Non-pigmented ciliary epithelial cell (primary cell): ENCODE measurements around the gene SLC44A3.
A peak's percentile ranks its signal among the peaks of the same experiment; 100 is the strongest.

Experiments
- DNase-seq: peaks from one replicate; pipeline ENCODE4 v3.0.0-alpha.2; 2010; ENCODE audit warnings: low read depth

Gene SLC44A3

DNA sequence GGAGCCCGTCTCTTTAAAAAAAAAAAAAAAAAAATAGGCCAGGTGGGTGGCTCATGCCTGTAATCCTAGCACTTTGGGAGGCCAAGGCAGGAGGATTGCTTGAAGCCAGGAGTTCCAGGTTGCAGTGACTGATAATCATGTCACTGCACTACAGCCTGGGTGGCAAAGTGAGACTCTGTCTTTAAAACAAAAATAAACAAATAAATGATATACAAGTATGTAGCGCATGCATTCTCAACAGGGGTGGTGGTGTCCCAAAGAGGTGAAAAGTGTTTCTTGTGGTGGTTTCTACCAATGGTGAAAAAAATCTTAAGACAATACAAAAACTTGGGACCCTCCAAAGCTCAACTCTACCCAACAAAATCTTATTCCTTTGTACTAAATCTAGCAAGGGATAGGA is 88.8 kb downstream of the SLC44A3 start:
- no peak for DNase-seq

- no peak for DNase-seq
Observed at GRCh38 chr1:94909486-94909885, 89.3 kb downstream of the SLC44A3 start.

- no peak for DNase-seq
Observed at GRCh38 chr1:94912263-94913184, 92.4 kb downstream of the SLC44A3 start.

DNA sequence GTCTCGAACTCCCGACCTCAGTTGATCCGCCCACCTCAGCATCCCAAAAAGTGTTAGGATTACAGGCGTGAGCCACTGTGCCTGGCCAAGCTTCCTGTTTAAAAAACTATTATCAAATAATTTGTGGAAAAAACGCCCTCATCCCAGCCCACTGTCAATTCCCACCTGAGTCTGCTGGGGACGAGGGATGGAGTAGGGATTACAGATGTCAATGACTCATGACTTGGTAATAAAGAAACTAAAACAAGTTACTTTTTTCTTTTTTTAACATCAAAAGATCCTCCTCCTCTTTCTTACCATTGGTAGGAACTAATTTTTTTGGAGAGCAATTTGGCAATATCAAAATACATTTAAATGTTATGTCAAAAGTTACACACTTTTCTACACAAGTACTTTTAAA is 97.1 kb downstream of the SLC44A3 start:
- no peak for DNase-seq

DNA sequence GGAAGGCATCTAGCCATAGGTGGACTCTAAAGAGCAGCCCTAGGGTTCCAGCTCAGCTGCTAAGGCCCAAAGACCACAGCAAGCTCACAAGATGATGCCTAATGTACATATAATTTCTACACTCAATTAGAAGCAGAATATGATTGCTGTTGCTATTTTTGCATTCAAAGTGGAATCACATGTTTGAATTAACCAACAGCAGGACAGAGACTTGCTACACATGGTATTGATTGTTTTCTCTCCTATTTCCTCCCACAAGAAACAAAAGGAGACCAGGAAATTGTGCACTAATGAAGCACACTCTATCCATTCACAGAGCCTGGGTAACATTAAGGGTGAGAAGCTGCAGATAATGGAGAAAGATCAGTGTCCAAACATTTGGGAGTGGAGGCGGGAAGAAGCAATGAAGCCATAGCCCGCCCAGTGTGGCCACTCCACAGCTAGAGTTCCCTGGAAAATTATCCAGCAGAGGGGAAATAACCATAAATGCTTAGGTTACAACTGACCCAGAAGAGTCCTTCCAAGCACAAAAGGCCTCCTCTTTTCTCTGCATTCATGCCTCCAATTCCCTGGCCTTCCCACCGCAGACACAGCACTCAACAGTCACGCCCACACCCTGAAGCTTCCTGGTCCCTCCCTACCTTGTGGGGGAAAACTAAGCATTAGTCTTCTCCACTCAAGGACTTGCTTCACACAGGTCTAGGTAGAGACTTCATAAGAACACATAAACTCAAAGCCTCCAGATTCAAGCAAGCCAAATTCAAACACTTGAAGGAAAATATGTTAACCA is 99.3 kb downstream of the SLC44A3 start:
- no peak for DNase-seq

- no peak for DNase-seq
Observed at GRCh38 chr1:94920061-94920460, 99.9 kb downstream of the SLC44A3 start.

GRCh38 chr1:94921977-94922376 is 101.8 kb downstream of the SLC44A3 start:
- DNase-seq: no peak

GRCh38 chr1:94922761-94923331 is 102.7 kb downstream of the SLC44A3 start:
- DNase-seq: no peak

DNA sequence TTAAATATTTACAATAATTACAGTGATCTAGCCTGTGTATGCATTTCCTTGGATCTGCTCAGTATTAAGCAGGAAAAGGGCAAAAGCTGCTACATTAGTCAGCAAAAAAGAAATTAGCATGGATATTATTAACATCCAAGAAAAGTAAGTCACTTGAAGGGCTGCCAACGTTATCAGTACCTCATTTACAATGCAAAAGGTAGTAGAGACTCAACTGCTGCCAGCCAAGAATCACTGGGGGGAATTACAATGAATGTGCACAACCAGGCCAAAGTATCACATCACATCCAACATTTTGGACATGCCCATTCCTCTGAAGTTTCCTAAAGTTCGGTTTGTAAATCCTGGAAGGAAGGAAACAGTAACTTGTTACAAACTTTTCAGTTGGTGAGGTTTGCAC is 104.8 kb downstream of the SLC44A3 start:
- no peak for DNase-seq

- peak; percentile 63 for DNase-seq
Observed at GRCh38 chr1:94925561-94926125, 105.5 kb downstream of the SLC44A3 start.

- DNase-seq: no peak
Observed at GRCh38 chr1:94926126-94926914, 106.2 kb downstream of the SLC44A3 start.

DNA sequence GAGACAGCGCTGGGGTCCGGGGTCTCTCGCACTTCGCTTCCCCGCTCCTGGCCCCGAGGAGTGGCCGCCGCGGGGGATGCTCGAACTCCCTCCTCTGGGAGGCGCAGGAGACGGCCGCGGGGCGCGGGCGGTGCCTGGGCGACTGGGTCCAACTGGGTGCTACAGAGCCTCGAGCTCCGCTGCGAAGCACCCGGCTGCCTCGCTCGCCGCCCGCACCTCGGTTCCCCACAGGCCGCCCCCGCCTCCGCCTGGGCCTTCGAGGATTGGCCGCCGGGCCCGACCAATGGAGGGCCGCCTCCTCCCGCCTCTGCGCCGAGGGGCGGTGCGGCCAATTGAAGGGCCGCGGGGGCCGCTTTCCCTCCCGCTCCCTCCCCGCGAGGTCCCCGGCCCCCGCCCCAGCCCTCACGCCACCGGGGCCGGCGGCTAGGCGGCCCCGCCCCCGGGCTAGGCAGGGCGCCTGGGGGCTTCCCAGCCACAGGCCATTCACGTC is 106.8 kb downstream of the SLC44A3 start, which contains the start of gene CNN3:
CNN3 (minus strand) TSS at position 196 of the 490 bp plus-strand sequence. CDS start 216 bp downstream, outside the sequence.
- peak; percentile 64 for DNase-seq

- no peak for DNase-seq
Observed at GRCh38 chr1:94927405-94928175, 107.4 kb downstream of the SLC44A3 start.

- no peak for DNase-seq
Observed at GRCh38 chr1:94928293-94928939, 108.3 kb downstream of the SLC44A3 start.

GRCh38 chr1:94929351-94930217 is 109.4 kb downstream of the SLC44A3 start:
- DNase-seq: no peak

DNA sequence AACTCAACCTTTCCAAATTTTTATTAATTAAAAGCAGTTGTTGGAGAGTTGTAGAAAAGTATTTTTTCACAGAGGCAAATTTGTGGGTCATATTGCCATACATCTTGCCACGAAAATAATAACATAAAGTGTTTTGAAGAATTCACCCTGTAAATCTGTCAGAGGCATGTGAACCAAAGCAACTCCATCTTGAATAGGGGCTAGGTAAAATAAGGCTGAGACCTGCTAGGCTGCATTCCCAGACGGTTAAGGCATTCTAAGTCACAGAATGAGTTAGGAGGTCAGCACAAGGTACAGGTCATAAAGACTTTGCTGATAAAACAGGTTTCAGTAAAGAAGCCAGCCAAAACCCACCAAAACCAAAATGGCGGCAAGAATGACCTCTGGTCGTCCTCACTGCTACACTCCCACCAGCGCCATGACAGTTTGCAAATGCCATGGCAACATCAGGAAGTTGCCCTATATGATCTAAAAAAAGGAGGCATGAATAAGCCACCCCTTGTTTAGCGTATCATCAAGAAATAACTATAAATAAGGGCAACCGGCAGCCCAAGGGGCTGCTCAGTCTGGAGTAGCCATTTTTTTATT is 111.2 kb downstream of the SLC44A3 start:
- no peak for DNase-seq

DNA sequence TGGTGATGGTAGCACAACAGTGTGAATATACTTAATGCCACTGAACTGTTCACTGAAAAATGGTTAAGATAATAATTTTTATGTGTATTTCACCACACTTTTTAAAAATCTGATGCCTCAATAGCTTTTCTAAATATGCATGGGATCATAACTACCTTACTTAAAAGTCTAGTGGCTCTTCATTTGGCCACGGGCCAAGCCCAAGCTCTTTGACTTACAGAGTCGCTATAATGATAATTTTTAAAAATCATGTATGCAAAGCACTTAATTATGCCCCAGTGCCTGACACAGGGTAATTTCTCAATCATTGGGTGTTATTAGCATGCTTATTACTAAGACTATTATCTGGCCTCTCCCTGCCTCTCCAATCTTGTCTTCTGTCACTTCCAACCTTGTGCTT is 114.4 kb downstream of the SLC44A3 start:
- DNase-seq: no peak

DNA sequence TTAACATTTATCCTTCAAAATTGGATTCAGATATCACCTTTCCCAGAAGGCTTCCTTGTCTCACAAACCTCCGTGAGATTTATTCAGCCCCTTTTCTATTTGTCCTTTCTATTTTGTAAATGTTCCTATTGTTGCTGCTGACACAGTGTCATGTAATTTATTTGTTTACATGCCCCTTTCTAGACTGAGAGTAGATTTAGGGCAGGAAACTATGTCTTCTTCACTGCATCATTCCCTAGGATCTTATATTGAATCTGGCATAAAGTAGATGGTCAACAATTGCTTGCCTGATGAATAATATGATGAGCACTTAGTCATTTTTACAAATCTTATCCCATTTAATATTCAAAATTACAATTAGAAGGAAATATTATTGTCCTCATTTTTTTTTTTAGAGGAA is 114.9 kb downstream of the SLC44A3 start:
- no peak for DNase-seq

GRCh38 chr1:94935476-94935875 is 115.3 kb downstream of the SLC44A3 start:
- DNase-seq: no peak
